Suprapubic skin (tissue), 4 donors: ENCODE data around the gene CRYGS.

Source experiments
- POLR2A ChIP-seq, 2 donors: fragments of 450-650 bp; IDR thresholded peaks; one replicate each; pipeline ENCODE4 v1.6.1; 2017; ENCODE audit warnings: antibody characterized with exemption in 2 of 2, mild to moderate bottlenecking in 2 of 2, moderate library complexity in 2 of 2
- POLR2AphosphoS5 ChIP-seq, 3 donors: sonication (generic); formaldehyde crosslinking; IDR thresholded peaks; one replicate each; pipeline ENCODE4 v1.6.1; 2017; ENCODE audit warnings: antibody characterized with exemption in 3 of 3
- TF ChIP-seq, protein P1 (sequence below), 2 donors: fragments of 200-600 bp in 1 of 2; fragments of 450-650 bp in 1 of 2; sonication (generic) in 1 of 2; IDR thresholded peaks; one replicate each; pipeline ENCODE4 v1.5.1; 2016 to 2019; ENCODE audit warnings: antibody characterized with exemption in 2 of 2, mild to moderate bottlenecking in 1 of 2, moderate library complexity in 1 of 2

DNA sequence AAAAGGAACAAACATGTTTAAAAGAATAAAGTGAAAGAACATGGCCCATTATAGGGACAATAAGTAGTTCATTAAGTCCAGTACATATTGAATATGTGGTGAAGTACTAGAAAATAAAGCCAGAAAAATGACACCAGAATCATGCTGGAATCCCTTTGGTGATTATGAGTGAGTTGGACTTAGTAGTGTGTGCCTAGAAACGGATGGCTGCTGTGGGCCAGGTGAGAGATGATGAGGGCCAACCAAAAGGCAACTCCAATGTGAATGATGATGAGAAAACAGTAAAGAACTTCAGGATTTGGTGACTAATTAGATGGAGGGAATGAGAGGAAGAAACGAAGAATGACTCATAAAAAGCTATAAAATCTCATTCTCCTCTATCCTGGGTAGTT is 3.3 kb downstream of the CRYGS start:
- TF ChIP-seq, protein P1, sequence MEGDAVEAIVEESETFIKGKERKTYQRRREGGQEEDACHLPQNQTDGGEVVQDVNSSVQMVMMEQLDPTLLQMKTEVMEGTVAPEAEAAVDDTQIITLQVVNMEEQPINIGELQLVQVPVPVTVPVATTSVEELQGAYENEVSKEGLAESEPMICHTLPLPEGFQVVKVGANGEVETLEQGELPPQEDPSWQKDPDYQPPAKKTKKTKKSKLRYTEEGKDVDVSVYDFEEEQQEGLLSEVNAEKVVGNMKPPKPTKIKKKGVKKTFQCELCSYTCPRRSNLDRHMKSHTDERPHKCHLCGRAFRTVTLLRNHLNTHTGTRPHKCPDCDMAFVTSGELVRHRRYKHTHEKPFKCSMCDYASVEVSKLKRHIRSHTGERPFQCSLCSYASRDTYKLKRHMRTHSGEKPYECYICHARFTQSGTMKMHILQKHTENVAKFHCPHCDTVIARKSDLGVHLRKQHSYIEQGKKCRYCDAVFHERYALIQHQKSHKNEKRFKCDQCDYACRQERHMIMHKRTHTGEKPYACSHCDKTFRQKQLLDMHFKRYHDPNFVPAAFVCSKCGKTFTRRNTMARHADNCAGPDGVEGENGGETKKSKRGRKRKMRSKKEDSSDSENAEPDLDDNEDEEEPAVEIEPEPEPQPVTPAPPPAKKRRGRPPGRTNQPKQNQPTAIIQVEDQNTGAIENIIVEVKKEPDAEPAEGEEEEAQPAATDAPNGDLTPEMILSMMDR (IDR thresholded peaks at IDR 0.05), result no peak
- no peak for TF ChIP-seq POLR2AphosphoS5 (IDR thresholded peaks at IDR 0.05)
- TF ChIP-seq POLR2A (IDR thresholded peaks at IDR 0.05), result no peak
